Kidney (tissue), 14 donors: ENCODE measurements around the gene FKBP6. TPM values are rescaled to one million over a fixed set of nuclear protein-coding genes. Genes with fewer than 3 reads are reported as not detected.

Source experiments
- DNase-seq, 5 donors: peaks; one replicate each; pipeline ENCODE4 v3.0.0-alpha.2; 2013 to 2020
- FAIRE-seq: peaks from 2 replicates; lab custom pipeline; 2012; peaks lifted over from hg19 to GRCh38; lab: Jason Lieb, UNC
- H3K27ac ChIP-seq, 2 donors: one replicate each; pipeline ENCODE4 v1.7.0; 2013; ENCODE audit warnings: low read depth in 2 of 2, low read length in 2 of 2, inconsistent platforms in 1 of 2
- H3K27me3 ChIP-seq: one replicate; pipeline ENCODE4 v1.7.1; 2013; ENCODE audit warnings: low read length, inconsistent platforms; ENCODE audit not compliant: control insufficient read depth, insufficient read depth
- H3K36me3 ChIP-seq, 3 donors: one replicate each; pipeline versions ENCODE4 v1.7.0 to v1.7.1; 2013; ENCODE audit warnings: low read length in 3 of 3, control low read depth in 1 of 3, inconsistent platforms in 1 of 3; ENCODE audit not compliant: insufficient read depth in 3 of 3, control insufficient read depth in 2 of 3
- H3K4me1 ChIP-seq, 3 donors: one replicate each; pipeline versions ENCODE4 v1.7.0 to v1.7.1; 2013; ENCODE audit warnings: low read length in 3 of 3, inconsistent platforms in 1 of 3, low read depth in 1 of 3; ENCODE audit not compliant: control insufficient read depth in 2 of 3, insufficient read depth in 2 of 3
- H3K4me3 ChIP-seq, 3 donors: one replicate each; pipeline versions ENCODE4 v1.7.0 to v1.8.1; 2013; ENCODE audit warnings: low read length in 3 of 3, control low read depth in 1 of 3, inconsistent platforms in 1 of 3
- H3K9ac ChIP-seq, 3 donors: one replicate each; pipeline versions ENCODE4 v1.7.0 to v1.7.1; 2013; ENCODE audit warnings: low read length in 3 of 3, control low read depth in 1 of 3, inconsistent platforms in 1 of 3
- H3K9me3 ChIP-seq, 3 donors: one replicate each; pipeline versions ENCODE4 v1.7.0 to v1.7.1; 2013; ENCODE audit warnings: low read length in 3 of 3, control low read depth in 1 of 3, inconsistent platforms in 1 of 3; ENCODE audit not compliant: control insufficient read depth in 2 of 3, insufficient read depth in 1 of 3
- CTCF ChIP-seq: IDR thresholded peaks from 3 replicates; pipeline ENCODE4 v1.5.1; 2012; ENCODE audit warnings: mild to moderate bottlenecking, moderate library complexity, borderline replicate concordance; ENCODE audit not compliant: insufficient read depth; ENCODE audit errors: extremely low read depth
- intact Hi-C: fragments of 100-400 bp; cut with DNase I; formaldehyde crosslinking; loops from one replicate; pipeline ENCODE4 v1.11.1; 2022
- polyA plus RNA-seq: library from polyadenylated mRNA; stranded (reverse); fragments of 350-450 nt; fragmentation: Illumina TruSeq; extraction: RNeasy Lipid Tissue Mini Kit (QIAGEN cat#74804); gene quantifications from one replicate; pipeline ENCODE4 v1.2.3, GENCODE V29; 2014; ENCODE audit warnings: low read depth, low replicate concordance; ENCODE audit not compliant: insufficient read depth
- total RNA-seq: library from RNA; stranded (reverse); fragmentation: NEBNext Ultra II Directional; extraction: Animal tissue kit (Norgen Biotek cat#: 25700); gene quantifications from one replicate; pipeline ENCODE4 v1.2.1, GENCODE V29; 2021
- donor health status: control.
- donor health status: control.
- donor health status: control.
- donor health status: control.
- donor health status: control.
- donor health status: DM: yes; HTN: yes; CAD: no.
- donor health status: Normal renal cell carcinoma (clear cell type).

The FKBP6 gene
- total and polyA plus RNA-seq, 2 donors from 2014 or later, result 0.13 TPM; not detected in 1

GRCh38 chr7:73329861-73330581 is 2.1 kb downstream of the FKBP6 start:
- no peaks in the 10 kb centered on the region for H3K9me3 ChIP-seq
- H3K36me3 ChIP-seq, result no peaks in the 10 kb centered on the region
- H3K27ac ChIP-seq, result no peak overlapping the region
- H3K27me3 ChIP-seq, result no peaks in the 10 kb centered on the region
- H3K4me1 ChIP-seq, result no peaks in the 10 kb centered on the region
- no peak for TF ChIP-seq CTCF
- no peak for FAIRE-seq
- H3K9ac ChIP-seq, result no peak overlapping the region
- H3K4me3 ChIP-seq, result no peak overlapping the region
- peak in 1 of 5 donors; percentile 43 for DNase-seq
- intact Hi-C loops, result no loop called here

DNA sequence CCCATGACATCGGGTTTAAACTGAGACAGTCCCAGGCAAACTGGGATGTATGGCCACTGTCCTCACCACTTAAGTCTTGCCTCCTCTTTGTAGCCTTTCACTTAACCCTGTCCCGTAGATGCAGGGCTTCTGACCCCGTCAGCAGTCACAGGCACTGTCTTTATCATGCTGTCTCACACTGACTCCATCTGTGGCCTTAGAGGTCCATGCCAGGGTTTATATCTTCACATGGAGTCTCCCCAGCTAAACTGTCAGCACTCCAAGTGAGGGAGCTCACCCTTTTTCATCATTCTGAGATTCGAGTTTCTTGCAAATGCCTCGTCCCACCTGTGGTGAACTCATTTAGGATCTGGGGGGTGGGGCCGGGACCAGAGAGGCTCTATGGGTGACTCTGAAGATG is 2.8 kb downstream of the FKBP6 start:
- no peak overlapping the region for H3K9ac ChIP-seq
- intact Hi-C loops, result no loop called here
- H3K27me3 ChIP-seq, result no peaks in the 10 kb centered on the region
- no peak overlapping the region for H3K4me3 ChIP-seq
- no peak for DNase-seq
- FAIRE-seq, result no peak
- H3K9me3 ChIP-seq, result no peaks in the 10 kb centered on the region
- no peaks in the 10 kb centered on the region for H3K4me1 ChIP-seq
- no peak for TF ChIP-seq CTCF
- H3K27ac ChIP-seq, result no peak overlapping the region
- no peaks in the 10 kb centered on the region for H3K36me3 ChIP-seq

DNA sequence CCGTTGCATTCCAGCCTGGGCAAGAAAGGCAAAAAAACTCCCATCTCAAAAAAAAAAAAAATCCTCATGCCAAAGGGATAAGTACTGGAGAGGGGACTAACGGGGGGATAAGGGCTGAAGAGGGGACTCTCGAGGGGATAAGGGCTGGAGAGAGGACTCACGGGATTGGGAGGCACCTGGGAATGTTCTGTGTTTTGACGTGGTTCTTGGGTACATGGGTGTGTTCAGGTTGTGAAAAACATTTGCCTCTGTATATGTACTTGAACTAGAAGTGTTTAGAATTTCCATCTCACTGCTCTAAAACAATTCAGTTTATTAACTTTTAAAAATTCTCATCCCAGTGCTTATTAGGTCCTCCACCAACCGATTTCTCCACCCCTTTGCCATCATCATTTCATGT is 4.5 kb downstream of the FKBP6 start:
- H3K27ac ChIP-seq, result no peak overlapping the region
- TF ChIP-seq CTCF, result no peak
- FAIRE-seq (no peak), DNase-seq (no peak)
- no peak overlapping the region for H3K9ac ChIP-seq
- H3K9me3 ChIP-seq, result no peaks in the 10 kb centered on the region
- intact Hi-C loops, result no loop called here
- no peak overlapping the region for H3K4me3 ChIP-seq
- no peaks in the 10 kb centered on the region for H3K36me3 ChIP-seq
- H3K27me3 ChIP-seq, result no peaks in the 10 kb centered on the region
- no peaks in the 10 kb centered on the region for H3K4me1 ChIP-seq

DNA sequence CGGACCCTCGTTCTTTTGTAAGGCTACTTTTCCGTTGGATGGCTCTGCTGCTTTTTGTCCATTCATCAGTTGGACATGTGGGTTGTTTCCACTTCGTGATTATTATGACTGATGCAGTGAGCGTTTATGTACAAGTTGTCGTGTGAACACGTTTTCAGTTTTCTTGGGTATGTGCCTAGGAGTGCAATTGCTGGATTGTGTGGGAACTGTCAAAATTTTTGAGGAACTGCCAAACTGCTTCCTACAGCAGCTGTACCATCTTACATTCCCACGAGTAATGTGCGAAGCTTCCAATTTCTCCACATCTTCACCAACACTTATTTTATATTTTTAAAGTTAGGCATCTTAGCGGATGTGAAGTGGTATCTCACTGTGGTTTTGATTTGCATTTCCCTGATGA is 10.4 kb downstream of the FKBP6 start:
- Histone ChIP-seq H3K4me3 (no peak overlapping the region), H3K9me3 (no peaks in the 10 kb centered on the region), H3K36me3 (no peaks in the 10 kb centered on the region), H3K27me3 (no peaks in the 10 kb centered on the region), H3K27ac (no peak overlapping the region), H3K9ac (no peak overlapping the region), H3K4me1 (peaks cover 0 to 3% (median 0%) of the 10 kb centered on the region in 3 donors)
- FAIRE-seq, result no peak
- no peak for TF ChIP-seq CTCF
- no peak for DNase-seq
- intact Hi-C loops, result no loop called here
